ENCODE data around the gene ZNF618.

Gene ZNF618

GRCh38 chr9:114006155-114006550 is 130.0 kb downstream of the ZNF618 start:
- DNase-seq, result no peak

- DNase-seq, result no peak
Measured at GRCh38 chr9:114006931-114007691, 131.0 kb downstream of the ZNF618 start.

GRCh38 chr9:114007991-114008666 is 132.0 kb downstream of the ZNF618 start:
- no peak for DNase-seq

- DNase-seq, result no peak
Measured at GRCh38 chr9:114008667-114009410, 132.7 kb downstream of the ZNF618 start.

- DNase-seq, result no peak
Measured at GRCh38 chr9:114011313-114011712, 135.2 kb downstream of the ZNF618 start.

- DNase-seq, result no peak
Measured at GRCh38 chr9:114012126-114012525, 136.0 kb downstream of the ZNF618 start.

- no peak for DNase-seq
Measured at GRCh38 chr9:114014044-114014443, 137.9 kb downstream of the ZNF618 start.

GRCh38 chr9:114015607-114016006 is 139.5 kb downstream of the ZNF618 start:
- no peak for DNase-seq

- no peak for DNase-seq
Measured at GRCh38 chr9:114016101-114016500, 140.0 kb downstream of the ZNF618 start.

GRCh38 chr9:114016629-114017423 is 140.7 kb downstream of the ZNF618 start:
- no peak for DNase-seq

- DNase-seq, result no peak
Measured at GRCh38 chr9:114017741-114018715, 141.9 kb downstream of the ZNF618 start.

- DNase-seq, result no peak
Measured at GRCh38 chr9:114021578-114021977, 145.5 kb downstream of the ZNF618 start.

- DNase-seq, result no peak
Measured at GRCh38 chr9:114023961-114024360, 147.9 kb downstream of the ZNF618 start.

GRCh38 chr9:114025196-114025753 is 149.2 kb downstream of the ZNF618 start:
- DNase-seq, result no peak

- no peak for DNase-seq
Measured at GRCh38 chr9:114025760-114026159, 149.7 kb downstream of the ZNF618 start.

GRCh38 chr9:114026335-114026734 is 150.2 kb downstream of the ZNF618 start:
- no peak for DNase-seq

GRCh38 chr9:114027159-114027862 is 151.2 kb downstream of the ZNF618 start:
- DNase-seq, result no peak

GRCh38 chr9:114027863-114028465 is 151.9 kb downstream of the ZNF618 start:
- DNase-seq, result no peak

GRCh38 chr9:114028646-114029045 is 152.5 kb downstream of the ZNF618 start:
- DNase-seq, result no peak
